Cardiac muscle cell (in vitro differentiated cells and primary cell): Measurements from ENCODE around the gene TCEANC2. TPM values are rescaled to one million over a fixed set of nuclear protein-coding genes. Genes with fewer than 3 reads are reported as not detected.

ENCODE experiments used
- DNase-seq, 2 donors: peaks; one replicate each; pipeline versions ENCODE4 v3.0.0 to v3.0.0-alpha.2; 2010 to 2017; ENCODE audit warnings: low read depth in 1 of 2, low spot score in 1 of 2
- H3K27ac ChIP-seq: fragments of 200-600 bp; sonication (generic); 2 replicates; pipeline ENCODE4 v1.5.1; 2016
- H3K27me3 ChIP-seq: fragments of 200-600 bp; sonication (generic); 2 replicates; pipeline ENCODE4 v1.6.0; 2016; ENCODE audit warnings: control low read depth
- H3K36me3 ChIP-seq: fragments of 200-600 bp; sonication (generic); 2 replicates; pipeline ENCODE4 v1.5.1; 2016; ENCODE audit warnings: control low read depth
- H3K4me1 ChIP-seq: fragments of 200-600 bp; sonication (generic); 2 replicates; pipeline ENCODE4 v1.8.1; 2017; ENCODE audit warnings: low read depth, mild to moderate bottlenecking, mixed run types
- H3K4me3 ChIP-seq: fragments of 200-600 bp; sonication (generic); 2 replicates; pipeline ENCODE4 v1.5.1; 2016; ENCODE audit warnings: mild to moderate bottlenecking
- H3K9me3 ChIP-seq: fragments of 200-600 bp; sonication (generic); 2 replicates; pipeline ENCODE4 v1.5.1; 2017; ENCODE audit warnings: low read depth, mild to moderate bottlenecking, control low read depth
- polyA plus RNA-seq: library from polyadenylated mRNA; unstranded; fragments of >200 nt; fragmentation: Nextera tagmentation; extraction: Ambion mirVana; gene quantifications from 2 replicates; pipeline ENCODE4 v1.2.1, GENCODE V29; 2016
- total RNA-seq: library from RNA; depleted of rRNA; stranded (reverse); fragments of >200 nt; gene quantifications from 2 replicates; pipeline ENCODE4 v1.2.3, GENCODE V29; 2016
- TF ChIP-seq, protein P1 (sequence below): IDR thresholded peaks from 2 replicates; pipeline ENCODE4 v1.5.1; 2012; ENCODE audit warnings: low read depth, mild to moderate bottlenecking, low read length

Gene TCEANC2
- total and polyA plus RNA-seq, 2 experiments from 2014 or later: 8.2 to 10.1 TPM

DNA sequence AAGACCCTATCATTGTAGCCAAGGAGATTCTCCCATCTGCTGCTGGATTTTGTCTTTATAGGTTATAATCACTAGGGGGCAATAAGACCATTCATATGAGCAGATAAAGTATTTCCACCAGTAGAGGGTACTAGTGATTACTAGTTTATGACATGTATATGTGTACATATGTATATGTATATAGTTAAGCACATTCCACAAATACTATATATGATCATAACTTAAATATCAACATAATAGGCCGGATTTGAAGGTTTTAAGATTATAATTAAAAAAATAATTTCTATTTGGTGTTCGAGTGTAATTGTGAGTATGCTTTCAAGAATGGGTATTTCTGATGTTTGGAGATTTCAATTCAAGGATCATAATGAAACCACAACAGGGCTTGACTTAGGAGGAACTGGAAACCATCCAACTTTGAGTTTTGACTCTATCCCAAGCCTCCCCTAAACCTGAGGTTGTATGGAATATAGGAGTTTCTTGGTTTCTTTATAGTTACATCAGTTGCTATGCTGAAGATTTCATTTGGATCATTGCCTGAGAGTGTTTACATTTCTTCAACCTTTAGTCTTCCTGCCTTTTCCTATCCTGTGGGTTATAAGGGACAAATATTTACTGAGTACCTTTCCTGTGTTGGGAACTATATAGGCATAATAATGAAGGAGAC lies 16.9 kb downstream of the TCEANC2 start:
- Histone ChIP-seq H3K9me3 (no peaks in the 10 kb centered on the region), H3K27ac (no peak overlapping the region), H3K36me3 (no peaks in the 10 kb centered on the region), H3K27me3 (no peaks in the 10 kb centered on the region), H3K4me1 (peaks cover 5% of the 10 kb centered on the region), H3K4me3 (no peak overlapping the region)
- DNase-seq: peak; percentile 54 to 66
- TF ChIP-seq, protein P1, sequence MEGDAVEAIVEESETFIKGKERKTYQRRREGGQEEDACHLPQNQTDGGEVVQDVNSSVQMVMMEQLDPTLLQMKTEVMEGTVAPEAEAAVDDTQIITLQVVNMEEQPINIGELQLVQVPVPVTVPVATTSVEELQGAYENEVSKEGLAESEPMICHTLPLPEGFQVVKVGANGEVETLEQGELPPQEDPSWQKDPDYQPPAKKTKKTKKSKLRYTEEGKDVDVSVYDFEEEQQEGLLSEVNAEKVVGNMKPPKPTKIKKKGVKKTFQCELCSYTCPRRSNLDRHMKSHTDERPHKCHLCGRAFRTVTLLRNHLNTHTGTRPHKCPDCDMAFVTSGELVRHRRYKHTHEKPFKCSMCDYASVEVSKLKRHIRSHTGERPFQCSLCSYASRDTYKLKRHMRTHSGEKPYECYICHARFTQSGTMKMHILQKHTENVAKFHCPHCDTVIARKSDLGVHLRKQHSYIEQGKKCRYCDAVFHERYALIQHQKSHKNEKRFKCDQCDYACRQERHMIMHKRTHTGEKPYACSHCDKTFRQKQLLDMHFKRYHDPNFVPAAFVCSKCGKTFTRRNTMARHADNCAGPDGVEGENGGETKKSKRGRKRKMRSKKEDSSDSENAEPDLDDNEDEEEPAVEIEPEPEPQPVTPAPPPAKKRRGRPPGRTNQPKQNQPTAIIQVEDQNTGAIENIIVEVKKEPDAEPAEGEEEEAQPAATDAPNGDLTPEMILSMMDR: peak; percentile 82

DNA sequence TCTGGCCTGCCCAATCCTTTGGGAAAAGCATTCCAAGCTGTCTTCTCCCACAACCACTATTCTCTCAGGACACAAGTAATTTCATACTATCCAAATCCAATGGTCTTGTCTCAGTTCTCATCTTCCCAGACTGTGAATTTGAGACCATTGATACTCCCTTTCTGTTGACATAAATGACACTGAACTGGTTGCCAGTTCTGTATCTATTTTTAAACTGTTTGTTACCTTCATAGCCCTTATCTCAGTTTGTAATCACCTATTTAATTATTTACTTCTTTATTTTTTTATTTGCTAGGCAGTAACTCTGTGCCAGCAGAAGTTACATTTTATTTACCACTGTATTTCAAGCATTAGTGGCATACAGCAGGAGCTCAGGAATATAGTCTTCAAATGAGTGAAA lies 24.0 kb downstream of the TCEANC2 start:
- H3K27ac ChIP-seq: no peak overlapping the region
- no peaks in the 10 kb centered on the region for H3K9me3 ChIP-seq
- H3K4me3 ChIP-seq: no peak overlapping the region
- H3K36me3 ChIP-seq: no peaks in the 10 kb centered on the region
- peaks cover 21% of the 10 kb centered on the region for H3K4me1 ChIP-seq
- no peaks in the 10 kb centered on the region for H3K27me3 ChIP-seq
- no peak for DNase-seq
- TF ChIP-seq, protein P1: no peak

DNA sequence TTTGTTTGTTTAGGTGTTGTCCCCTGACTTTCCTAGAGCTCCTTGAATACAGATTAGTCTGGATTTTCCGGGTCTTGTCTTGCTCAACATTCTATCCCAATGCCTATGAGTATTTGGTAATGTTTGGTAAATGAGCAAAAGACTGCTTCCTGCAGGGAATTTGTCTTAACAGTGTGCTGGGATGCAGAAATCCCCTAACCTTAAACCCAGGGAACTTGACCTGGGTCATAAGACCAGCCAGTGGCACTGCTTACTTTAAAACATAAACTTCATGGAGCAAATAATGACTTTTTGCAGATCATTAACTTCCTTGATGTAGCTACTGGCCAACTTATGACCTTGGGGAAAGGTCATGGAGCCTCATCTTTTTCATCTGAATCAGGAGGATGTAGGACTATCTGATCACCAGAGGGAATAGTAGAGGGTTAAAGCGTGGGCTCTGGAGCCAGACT lies 27.2 kb downstream of the TCEANC2 start:
- DNase-seq: no peak
- Histone ChIP-seq H3K4me3 (no peak overlapping the region), H3K9me3 (no peaks in the 10 kb centered on the region), H3K4me1 (peaks cover 16% of the 10 kb centered on the region), H3K27ac (no peak overlapping the region), H3K36me3 (no peaks in the 10 kb centered on the region), H3K27me3 (no peaks in the 10 kb centered on the region)
- TF ChIP-seq, protein P1: no peak

DNA sequence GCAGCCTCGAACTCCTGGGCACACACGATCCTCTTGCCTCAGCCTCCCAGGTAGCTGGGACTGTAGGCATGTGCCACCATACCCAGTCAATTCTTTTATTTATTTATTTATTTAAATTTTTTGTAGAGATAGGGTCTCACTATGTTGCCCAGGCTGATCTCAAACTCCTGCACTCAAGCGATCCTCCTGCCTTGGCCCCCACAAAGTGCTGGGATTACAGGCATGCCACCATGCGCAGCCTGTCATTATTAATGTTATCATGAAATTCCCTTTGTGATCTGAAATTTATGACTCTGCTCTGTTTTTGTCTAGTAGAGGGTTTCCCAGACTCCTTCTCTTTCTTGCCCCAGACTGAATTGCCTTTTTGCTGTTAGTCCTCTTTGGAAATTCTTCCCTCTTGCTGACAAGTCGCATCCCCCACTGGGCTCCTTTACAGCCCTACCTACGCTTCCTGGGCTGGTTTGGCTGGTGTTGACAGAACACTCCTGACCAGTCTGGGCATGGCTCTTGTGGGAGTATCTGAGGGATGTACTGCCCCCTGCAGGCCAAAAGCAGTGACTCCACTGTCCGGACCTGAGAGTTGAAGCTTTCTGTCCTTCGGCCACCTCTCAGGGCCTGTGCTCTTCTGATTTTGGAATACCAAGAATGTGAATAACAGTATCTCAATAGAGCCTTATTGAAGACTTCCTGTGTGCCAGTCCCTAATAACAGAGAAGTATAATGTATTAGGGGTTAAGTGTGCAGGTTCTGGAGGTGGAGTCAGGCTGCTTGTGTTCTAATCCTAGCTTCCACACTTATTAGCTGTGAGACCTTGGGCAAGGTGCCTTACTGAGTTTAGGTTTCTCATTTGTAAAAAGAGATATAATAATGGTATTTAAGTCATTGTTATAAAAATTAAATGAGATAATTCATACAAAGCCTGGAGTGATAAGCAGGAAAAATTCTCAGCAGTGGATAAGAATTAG lies 28.2 kb downstream of the TCEANC2 start:
- Histone ChIP-seq H3K36me3 (no peaks in the 10 kb centered on the region), H3K4me3 (no peak overlapping the region), H3K4me1 (peaks cover 16% of the 10 kb centered on the region), H3K27ac (no peak overlapping the region), H3K27me3 (no peaks in the 10 kb centered on the region), H3K9me3 (no peaks in the 10 kb centered on the region)
- peak; percentile 82 for DNase-seq
- TF ChIP-seq, protein P1: peak; percentile 86

DNA sequence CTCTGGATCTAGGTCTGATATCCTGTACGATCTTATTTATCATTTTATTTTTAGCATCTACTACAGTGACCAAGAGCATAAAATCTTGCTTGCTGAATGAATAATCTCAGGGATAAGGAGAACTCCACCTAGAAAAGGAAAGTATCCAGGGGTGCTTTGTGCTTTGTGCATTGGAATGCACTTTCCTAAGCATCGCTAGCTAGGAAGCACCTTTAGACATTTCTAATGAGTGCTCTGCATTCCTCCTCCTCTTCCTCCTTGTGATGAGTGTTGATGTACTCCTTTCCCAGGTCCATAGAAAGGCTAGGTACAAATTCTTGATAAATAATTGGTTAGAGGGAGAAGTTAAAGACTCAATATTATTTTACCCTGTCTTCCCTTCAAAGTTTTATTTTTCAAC lies 31.4 kb downstream of the TCEANC2 start:
- no peak overlapping the region for H3K27ac ChIP-seq

More for the DNA sequence above, 31.4 kb downstream of the TCEANC2 start:
- TF ChIP-seq, protein P1: no peak
- no peaks in the 10 kb centered on the region for H3K9me3 ChIP-seq
- no peaks in the 10 kb centered on the region for H3K27me3 ChIP-seq
- H3K4me3 ChIP-seq: no peak overlapping the region
- no peaks in the 10 kb centered on the region for H3K36me3 ChIP-seq
- no peaks in the 10 kb centered on the region for H3K4me1 ChIP-seq
- no peak for DNase-seq
